Measurements from ENCODE around the gene CIC.
"Not testable (repeated sequence)": the region's sequence is repeated elsewhere in the genome, so short reads cannot be mapped to it uniquely, and the experiment has no call there.

CIC gene

DNA sequence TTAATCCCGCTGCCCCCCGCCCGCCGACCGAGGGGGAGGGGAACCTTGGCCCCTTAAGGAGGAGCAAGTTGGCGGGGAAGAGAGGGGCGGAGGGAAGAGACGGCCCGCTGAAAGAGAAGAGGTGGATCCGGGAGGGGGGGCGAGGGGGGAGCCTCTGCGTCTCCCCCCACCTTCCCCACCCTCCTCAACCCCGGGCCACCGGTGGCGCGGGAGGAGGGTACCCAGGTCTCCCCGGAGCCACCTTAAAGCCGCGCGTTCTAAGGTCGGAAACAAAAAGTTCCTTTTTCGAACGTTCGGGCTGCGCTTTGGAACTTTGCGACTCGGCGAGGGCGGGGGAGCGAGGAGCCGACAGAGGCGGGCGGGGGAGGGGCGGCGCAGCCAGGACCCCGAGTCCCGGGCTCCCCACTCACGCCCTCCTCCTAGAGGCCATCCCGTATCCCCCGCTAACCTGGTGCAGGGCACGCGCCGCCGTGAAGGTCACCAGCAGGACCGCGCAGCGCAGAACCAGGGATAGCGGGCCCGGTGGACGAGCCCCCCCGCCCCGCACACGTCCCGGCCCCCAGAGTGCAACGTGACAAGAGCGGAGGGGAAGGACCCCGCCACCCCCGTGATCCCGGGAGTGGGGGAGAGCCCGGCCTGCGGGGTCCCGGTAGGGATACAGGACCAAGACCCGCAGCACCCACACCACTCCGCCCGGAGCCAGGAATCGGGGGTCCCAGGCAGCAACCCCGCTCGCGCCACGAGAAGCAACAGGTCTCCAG is 14.8 kb upstream of the CIC start:
- peak; percentile 52 to 71 for DNase-seq (ENCODE audit: low read depth in 1 of 2, low spot score in 1 of 2)

DNA sequence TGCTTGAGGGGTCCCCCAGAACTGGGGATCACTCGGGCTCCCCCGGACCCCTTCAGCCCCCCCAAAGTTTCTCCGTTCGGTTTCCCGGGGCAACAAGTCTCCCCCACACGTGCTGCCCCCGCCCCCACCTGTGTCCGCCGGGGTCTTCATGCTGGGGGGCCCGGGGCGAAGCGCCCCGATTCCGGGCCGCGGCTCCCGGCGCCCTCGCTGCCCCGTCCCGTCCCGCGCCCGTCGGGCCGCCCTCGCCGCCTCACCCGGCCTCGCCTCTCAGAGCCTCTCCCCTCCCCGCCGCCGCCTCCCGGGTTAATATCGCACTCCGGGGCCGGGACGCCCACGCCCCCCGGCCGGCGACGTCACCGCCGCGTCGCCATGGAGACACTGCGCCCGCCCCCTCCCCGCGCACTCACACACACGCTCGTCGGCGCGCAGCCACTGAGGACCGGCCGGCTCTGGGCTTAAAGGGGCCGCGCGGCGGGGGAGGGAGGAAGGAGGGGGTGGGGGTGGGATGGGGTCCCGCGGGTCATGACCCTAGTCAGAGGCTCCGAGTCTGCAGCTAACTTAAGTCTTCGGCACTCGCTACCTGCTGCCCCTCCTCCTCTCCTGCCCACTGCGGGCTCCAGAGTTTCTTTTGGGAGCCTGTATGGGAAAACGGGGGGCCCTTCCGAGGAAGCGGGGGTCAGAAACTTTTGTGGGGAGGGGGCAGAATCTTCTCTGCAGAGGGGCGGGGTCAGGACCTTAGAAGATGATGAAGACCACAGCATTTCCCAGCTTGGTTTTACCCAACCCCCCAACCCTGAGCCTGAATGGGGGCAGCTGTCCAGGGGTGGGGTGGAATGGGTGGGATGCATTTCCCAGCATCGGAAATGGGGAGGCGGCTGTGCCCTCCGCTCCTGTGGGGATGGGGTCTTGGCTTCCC is 13.9 kb upstream of the CIC start, which contains the start of gene ERF:
TSS of gene ERF (minus strand) at position 279 of the 916 bp plus-strand sequence. CDS start at position 150, 129 bp downstream.
- peak; percentile 86 to 95 for DNase-seq (ENCODE audit: low read depth in 1 of 2, low spot score in 1 of 2)

DNA sequence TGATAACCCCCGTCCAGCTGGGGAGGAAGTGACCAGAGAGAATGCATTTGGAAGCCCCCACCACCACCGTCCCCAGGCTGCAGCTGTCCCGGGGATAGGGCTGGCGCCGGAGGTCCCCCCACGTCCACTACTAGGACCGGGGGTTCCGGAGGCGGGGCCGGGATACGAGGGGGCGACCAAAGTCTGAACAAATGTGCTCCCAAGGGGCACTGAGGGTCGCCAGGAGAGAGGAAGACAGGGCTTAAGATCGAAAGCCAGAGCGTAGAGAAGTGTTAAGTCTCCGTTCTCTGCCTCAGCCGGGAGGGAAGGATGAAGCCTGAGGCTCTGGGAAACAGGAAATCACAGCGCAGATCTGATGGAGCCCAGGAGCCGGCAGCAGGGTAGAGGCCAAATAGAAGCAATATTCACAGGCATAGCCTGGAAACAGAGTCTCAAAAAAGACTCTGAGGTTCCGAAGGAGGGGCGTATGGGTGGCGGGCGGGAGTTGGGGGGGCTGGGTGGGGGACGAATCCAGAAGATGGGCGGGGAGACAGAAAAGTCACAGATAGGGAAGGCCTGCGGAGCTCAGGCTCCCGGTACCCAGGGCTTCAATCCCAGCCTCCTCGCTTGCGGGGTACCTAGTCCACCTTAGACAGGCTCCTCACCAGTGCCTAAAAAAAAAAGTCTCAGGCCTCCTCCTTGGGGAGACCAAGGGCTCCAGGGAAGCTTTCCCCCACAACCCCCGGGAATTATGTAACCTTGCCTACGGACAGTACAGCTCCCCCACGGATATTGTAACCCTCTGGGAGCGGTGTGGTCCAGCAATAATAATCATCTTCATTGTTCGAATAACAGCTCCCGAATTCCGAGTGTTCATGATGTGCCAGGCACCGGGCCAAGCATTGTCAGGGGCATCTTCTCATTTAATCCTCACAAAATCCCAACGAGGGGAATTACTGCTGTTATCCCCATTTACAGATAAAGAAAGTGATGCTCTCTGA is 13.0 kb upstream of the CIC start:
- no peak for DNase-seq (ENCODE audit: low read depth in 1 of 2, low spot score in 1 of 2)

DNA sequence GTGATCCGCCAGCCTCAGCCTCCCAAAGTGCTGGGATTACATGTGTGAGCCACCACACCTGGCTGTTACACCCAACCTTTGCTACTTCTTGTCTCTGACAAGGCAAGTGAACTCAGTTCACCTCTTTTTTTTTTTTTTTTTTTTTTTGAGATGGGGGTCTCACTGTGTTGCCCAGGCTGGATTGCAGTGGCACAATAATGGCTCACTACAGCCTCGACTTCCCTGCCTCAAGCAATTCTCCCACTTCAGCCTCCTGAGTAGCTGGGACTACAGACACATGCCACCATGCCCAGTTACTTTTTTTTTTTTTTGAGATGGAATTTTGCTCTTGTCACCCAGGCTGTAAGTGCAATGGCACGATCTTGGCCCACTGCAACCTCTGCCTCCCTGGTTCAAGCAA is 11.2 kb upstream of the CIC start:
- DNase-seq (ENCODE audit: low read depth in 1 of 2, low spot score in 1 of 2): not testable (repeated sequence)

DNA sequence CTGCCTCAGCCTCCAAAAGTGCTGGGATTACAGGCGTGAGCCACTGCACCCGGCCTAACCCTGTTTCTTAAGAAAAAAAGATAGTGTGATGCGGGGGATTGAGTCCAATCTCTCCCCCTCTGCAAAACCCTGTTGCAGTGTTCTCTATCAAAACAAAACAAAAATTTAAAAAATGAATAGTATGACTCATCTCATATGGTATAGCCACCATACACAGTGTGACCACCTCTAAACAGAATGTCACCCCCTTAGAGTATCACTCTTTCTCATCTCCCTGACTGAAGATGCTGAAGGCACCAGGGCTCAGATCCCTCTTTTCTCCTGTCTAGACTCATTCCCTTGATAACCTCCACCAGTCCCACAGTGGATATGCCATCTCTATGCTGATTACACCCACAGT is 7.3 kb upstream of the CIC start:
- no peak for DNase-seq (ENCODE audit: low read depth in 1 of 2, low spot score in 1 of 2)

DNA sequence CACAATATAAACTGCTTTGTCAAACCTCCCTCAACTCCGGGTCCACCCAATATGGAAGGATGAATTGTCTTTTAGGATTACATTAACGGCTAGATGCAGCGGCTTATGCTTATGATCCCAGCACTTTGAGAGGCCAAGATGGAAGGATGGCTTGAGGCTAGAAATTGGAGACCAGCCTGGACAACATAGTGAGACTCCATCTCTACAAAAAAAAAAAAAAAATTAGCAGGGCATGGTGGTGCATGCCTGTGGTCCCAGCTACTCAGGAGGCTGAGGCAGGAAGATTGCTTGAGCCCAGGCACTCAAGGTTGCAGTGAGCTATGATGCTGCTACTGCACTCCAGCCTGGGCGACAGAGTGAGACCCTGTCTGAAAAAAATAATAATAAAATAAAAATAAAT is 2.9 kb upstream of the CIC start:
- DNase-seq (ENCODE audit: low read depth in 1 of 2, low spot score in 1 of 2): not testable (repeated sequence)

DNA sequence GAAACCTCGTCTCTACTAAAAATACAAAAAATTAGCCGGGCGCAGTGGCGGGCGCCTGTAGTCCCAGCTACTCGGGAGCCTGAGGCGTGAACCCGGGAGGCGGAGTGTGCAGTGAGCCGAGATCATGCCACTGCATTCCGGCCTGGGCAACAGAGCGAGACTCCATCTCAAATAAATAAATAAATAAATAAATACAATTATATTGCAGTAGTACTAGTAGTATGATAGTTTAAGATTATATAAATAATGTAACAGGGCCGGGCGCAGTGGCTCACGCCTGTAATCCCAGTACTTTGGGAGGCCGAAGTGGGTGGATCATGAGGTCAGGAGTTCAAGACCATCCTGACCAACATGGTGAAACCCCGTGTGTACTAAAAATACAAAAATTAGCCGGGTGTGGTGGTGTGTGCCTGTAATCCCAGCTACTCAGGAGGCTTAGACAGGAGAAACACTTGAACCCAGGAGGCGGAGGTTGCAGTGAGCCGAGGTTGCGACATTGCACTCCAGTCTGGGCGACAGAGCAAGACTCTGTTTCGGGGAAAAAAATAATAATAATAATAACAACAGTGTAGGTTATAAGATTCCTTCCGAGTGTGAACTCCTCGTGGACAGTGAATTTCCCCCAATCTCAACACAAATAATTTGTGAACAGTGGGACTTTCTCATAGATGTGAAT is 2.0 kb upstream of the CIC start:
- not testable (repeated sequence) for DNase-seq (ENCODE audit: low read depth in 1 of 2, low spot score in 1 of 2)

DNA sequence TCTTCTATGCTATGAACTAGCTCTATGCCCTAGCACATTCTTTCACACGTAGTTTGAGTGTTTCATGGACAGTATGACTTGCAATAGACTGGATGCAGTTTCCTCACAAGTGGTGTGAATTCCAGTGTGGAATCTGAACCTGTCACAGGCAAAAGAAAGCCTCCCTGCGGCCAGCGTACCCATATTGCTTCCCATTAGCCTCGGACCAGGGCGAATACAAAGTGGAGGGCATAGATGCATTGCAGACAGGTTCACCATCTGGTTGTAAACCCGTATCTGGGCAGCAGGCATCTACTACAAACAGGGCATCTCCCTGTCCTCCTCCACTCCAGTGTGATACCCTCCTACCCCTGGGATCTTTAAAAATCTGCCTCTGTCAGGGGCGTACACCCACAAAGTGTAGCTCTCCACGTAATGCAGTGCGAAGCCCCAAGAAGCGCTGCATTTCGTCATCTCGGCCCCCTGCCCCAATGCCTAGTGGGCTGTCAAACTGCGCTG is 1.4 kb upstream of the CIC start:
- no peak for DNase-seq (ENCODE audit: low read depth in 1 of 2, low spot score in 1 of 2)

DNA sequence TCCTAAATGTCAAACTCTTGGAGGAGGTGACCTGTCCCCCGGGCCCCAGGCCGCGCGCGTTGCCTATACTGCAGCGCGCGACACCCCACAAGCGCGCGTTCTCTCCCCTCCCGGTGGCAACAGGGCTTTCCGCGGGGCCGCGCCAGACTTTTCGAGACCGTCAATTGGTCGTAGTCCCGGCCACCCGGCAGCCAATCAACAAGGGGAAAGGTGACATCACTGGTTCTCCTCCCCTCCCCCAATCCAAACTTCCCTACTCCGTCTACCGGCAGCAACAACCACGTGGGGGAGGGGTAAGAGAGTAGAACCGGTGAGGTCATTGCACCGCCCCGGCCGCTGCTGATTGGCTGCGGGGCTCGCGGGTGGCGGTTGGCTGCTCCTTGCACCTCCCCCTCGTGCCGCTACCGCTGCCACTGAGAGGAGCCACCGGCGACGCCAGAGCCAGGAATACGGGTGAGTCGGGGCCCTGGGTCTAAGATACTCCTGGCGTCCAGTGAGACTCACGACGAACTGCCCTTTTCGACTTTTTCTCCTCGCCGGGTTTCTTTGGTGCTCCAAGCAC is 829 bp upstream of the CIC start:
- DNase-seq (ENCODE audit: low read depth in 1 of 2, low spot score in 1 of 2): peak in 1 of 2 donors; percentile 100

DNA sequence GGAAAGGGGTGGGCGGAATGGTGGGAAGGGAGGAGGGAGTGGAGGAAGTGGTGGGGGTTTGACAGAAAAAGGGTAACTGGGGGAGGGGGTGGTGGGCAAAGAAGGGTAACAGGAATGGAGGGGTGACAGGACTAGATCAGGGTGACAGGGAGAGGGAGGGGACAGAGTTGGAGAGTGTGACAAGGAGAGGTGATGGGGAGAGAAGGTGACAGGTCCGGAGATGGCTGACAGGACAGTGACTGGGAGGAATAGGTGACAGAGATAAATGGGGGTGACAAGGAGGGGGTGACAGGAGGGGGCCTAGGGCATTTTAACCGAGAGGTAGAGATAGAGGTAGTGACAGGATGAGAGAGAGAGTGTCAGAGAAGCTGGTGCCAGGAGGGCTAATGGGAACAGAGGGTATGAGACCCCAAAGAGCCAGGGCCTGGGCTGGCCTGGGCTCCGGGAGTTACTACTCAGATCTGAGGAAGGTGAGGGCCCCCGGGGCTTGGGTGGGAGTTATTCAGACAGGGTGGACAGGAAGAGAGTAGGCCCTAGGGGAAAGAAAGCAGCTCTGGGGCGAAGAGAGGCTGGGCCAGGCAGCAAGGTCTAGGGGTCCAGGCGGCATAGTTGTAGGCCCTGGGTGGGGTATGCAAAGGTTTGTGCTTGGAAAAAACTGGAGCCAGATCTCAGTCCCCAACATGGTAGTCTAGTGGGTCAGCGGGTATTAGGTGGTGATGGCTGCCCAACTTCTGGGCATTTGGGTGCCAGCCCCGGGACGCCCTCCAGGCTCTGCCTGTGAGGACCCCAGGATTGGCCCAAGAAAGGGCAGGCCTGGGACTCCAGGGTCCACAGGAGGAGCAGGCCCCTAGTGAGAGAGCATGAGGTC is 660 bp downstream of the CIC start:
- no peak for DNase-seq (ENCODE audit: low read depth in 1 of 2, low spot score in 1 of 2)

DNA sequence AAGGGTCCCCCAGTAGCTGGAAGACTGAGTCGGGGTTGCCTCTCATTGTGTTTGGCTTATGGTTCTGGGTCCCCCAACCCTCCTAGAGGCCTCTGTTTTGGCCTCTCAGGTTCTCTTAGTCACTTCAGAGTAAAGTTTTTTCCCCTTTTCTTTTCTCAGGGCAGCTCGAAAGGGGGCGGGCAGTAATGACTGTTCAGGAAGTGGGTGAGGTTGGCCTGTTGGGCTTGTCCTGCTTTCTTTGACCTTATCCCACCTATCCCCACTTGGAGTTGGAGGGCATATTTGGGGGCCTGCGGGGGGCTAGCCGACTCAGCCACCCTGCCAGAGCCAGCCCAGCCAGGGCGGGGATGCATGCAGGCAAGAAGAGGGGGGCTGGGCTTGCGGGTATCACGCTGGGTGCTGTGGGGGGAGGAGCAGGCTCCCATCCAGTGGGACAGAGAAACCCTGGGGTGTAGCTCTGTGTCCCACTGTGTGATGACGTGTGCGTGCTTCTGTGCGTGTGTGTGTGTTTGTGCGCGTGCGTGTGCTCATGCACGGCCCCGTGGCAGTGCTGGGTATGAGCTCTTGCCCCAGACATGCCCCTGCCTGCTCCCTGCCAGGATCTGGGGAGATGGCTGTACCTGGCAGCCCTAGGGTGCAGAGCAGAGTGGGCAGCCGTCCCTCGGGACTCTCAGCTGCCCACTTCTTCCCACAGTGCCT is 1.4 kb downstream of the CIC start:
- DNase-seq (ENCODE audit: low read depth in 1 of 2, low spot score in 1 of 2): peak in 1 of 2 donors; percentile 54

DNA sequence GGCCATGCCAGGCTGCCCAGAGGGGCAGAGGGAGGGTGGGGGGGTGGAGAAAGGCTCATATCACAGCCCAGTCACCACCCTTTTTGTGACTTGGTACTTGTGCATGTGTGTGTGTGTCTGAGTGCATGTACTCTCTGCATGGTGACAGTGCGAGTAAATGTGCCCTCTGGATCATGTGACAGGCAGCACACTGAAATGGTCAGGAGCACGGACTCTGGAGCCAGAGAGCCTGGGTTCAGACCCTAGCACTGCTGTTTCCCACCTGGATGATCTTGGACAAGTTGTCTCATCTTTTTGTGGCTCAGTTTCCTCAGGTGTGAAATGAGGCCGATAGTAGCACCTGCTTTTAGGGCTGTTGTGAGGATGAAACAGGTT is 2.0 kb downstream of the CIC start:
- no peak for DNase-seq (ENCODE audit: low read depth in 1 of 2, low spot score in 1 of 2)

DNA sequence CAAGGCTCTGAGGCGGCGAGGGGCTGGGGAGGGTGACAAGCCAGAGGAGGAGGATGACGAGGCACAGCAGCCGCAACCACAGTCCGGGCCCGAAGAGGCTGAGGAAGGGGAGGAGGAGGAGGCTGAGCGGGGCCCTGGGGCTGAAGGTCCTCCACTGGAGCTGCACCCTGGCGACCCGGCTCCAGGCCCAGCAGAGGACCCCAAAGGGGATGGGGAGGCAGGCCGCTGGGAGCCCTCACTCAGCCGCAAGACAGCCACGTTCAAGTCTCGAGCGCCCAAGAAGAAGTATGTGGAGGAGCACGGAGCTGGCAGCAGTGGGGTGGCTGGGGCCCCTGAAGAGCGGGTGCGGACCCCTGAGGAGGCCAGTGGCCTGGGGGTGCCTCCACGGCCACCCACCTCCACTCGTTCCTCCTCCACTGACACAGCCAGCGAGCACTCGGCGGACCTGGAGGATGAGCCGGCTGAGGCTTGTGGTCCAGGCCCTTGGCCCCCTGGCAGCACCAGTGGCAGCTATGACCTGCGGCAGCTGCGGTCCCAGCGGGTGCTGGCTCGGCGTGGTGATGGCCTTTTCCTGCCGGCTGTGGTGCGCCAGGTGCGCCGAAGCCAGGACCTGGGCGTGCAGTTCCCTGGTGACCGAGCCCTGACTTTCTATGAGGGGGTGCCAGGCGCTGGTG is 2.9 kb downstream of the CIC start:
- DNase-seq (ENCODE audit: low read depth in 1 of 2, low spot score in 1 of 2): no peak

DNA sequence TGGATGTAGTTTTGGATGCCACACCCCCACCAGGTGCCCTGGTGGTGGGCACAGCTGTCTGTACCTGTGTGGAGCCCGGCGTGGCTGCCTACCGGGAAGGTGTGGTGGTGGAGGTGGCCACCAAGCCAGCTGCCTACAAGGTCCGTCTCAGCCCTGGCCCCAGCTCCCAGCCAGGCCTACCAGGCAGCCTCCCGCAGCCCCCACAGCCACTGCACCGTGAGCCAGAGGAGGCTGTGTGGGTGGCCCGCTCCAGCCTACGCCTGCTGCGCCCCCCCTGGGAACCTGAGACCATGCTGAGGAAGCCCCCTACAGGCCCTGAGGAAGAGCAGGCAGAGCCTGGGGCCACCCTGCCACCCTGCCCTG is 3.5 kb downstream of the CIC start:
- no peak for DNase-seq (ENCODE audit: low read depth in 1 of 2, low spot score in 1 of 2)

DNA sequence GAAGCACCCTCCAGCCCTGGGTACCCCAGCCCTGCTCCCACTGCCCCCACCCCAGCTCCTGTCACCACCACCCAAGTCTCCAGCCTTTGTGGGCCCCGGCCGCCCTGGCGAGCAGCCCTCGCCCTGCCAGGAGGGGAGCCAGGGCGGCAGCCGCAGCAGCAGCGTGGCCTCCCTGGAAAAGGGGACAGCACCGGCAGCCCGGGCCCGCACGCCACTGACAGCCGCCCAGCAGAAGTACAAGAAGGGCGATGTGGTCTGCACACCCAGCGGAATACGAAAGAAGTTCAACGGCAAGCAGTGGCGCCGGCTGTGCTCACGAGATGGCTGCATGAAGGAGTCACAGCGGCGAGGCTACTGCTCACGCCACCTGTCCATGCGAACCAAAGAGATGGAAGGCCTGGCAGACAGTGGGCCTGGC is 3.9 kb downstream of the CIC start:
- no peak for DNase-seq (ENCODE audit: low read depth in 1 of 2, low spot score in 1 of 2)

DNA sequence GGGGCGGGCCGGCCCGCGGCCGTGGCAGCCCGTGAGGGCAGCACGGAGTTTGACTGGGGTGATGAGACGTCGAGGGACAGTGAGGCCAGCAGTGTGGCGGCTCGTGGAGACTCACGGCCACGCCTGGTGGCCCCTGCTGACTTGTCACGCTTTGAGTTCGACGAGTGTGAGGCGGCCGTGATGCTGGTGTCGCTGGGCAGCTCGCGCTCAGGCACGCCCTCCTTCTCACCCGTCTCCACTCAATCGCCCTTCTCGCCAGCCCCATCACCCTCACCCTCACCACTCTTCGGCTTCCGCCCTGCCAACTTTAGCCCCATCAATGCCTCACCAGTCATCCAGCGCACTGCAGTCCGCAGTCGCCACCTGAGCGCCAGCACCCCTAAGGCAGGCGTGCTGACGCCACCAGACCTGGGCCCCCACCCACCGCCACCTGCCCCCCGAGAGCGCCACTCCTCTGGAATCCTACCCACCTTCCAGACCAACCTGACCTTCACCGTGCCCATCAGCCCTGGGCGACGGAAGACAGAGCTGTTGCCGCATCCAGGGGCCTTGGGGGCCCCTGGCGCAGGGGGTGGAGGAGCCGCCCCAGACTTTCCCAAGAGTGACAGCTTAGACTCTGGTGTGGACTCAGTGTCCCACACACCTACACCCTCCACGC is 4.5 kb downstream of the CIC start:
- no peak for DNase-seq (ENCODE audit: low read depth in 1 of 2, low spot score in 1 of 2)

DNA sequence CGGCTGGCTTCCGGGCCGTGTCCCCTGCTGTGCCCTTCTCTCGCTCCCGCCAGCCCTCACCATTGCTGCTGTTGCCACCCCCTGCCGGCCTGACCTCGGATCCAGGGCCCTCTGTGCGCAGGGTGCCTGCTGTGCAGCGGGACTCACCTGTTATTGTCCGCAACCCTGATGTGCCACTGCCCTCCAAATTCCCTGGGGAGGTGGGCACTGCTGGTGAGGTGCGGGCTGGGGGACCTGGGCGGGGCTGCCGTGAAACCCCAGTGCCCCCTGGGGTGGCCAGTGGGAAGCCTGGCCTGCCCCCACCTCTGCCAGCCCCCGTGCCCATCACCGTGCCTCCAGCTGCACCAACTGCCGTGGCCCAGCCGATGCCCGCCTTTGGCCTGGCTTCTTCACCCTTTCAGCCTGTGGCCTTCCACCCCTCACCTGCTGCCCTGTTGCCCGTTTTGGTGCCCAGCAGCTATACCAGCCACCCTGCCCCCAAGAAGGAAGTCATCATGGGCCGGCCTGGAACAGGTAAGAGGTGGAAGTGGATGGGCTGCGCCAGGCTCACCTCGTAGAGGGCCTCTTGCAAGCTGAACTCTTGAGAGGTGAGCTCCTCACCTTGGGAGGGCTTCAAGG is 5.1 kb downstream of the CIC start:
- no peak for DNase-seq (ENCODE audit: low read depth in 1 of 2, low spot score in 1 of 2)

Data from activated CD4-positive, alpha-beta T cell treated with anti-CD3 and anti-CD28 coated beads, Interleukin-2, amount 50 U/mL, for 24 hours (primary cell).